Esophagus (tissue), 2 donors: ENCODE data around the gene C14orf180. TPM values are rescaled to one million over a fixed set of nuclear protein-coding genes. Genes with fewer than 3 reads are reported as not detected.

Experiments
- H3K27ac ChIP-seq, 2 donors: one replicate each; pipeline ENCODE4 v1.5.1; 2013; ENCODE audit warnings: low read depth in 2 of 2, mild to moderate bottlenecking in 2 of 2, inconsistent platforms in 1 of 2, low read length in 1 of 2, moderate library complexity in 1 of 2
- H3K27me3 ChIP-seq, 2 donors: one replicate each; pipeline ENCODE4 v1.6.1; 2013; ENCODE audit warnings: low read length in 2 of 2, control low read depth in 1 of 2, mild to moderate bottlenecking in 1 of 2; ENCODE audit not compliant: insufficient read depth in 2 of 2, control insufficient read depth in 1 of 2
- H3K36me3 ChIP-seq, 2 donors: one replicate each; pipeline ENCODE4 v1.6.1; 2013; ENCODE audit warnings: low read length in 1 of 2; ENCODE audit not compliant: control insufficient read depth in 2 of 2, insufficient read depth in 2 of 2
- H3K4me1 ChIP-seq, 2 donors: one replicate each; pipeline ENCODE4 v1.6.1; 2013; ENCODE audit warnings: low read length in 1 of 2; ENCODE audit not compliant: control insufficient read depth in 2 of 2, insufficient read depth in 2 of 2
- H3K4me3 ChIP-seq, 2 donors: one replicate each; pipeline ENCODE4 v1.5.1; 2013; ENCODE audit warnings: low read length in 2 of 2, mild to moderate bottlenecking in 2 of 2, low read depth in 1 of 2, moderate library complexity in 1 of 2
- H3K9me3 ChIP-seq, 2 donors: one replicate each; pipeline ENCODE4 v1.6.1; 2013; ENCODE audit warnings: mild to moderate bottlenecking in 2 of 2, low read depth in 1 of 2, low read length in 1 of 2, moderate library complexity in 1 of 2; ENCODE audit not compliant: control insufficient read depth in 2 of 2, insufficient read depth in 1 of 2
- WGBS, 2 donors: extraction: QIAGEN DNeasy Blood & Tissue Kit; methylation state at CpG; one replicate each; pipeline ENCODE4 v1.1.7; 2013; 5-methylcytosine and 5-hydroxymethylcytosine counted together
- polyA plus RNA-seq, 2 donors: library from polyadenylated mRNA; stranded (reverse); fragments of 200-250 nt; gene quantifications; one replicate each; pipeline ENCODE4 v1.2.3, GENCODE V29; 2013
- donor health status: healthy with polysubstance abuse.
- donor health status: Bipolar disorder and iron deficiency.

C14orf180 gene
- polyA plus RNA-seq, 2 donors, result 0.06 TPM; not detected in 1

GRCh38 chr14:104555430-104556255, 23.9 kb upstream of the C14orf180 start:
- H3K27ac ChIP-seq, result no peak overlapping the region
- WGBS, 2 donors, result 86 to 88% methylated on average over 11 of the region's 11 CpGs
- H3K4me1 ChIP-seq, result peaks cover 0 to 2% of the 10 kb centered on the region in 2 donors
- no peaks in the 10 kb centered on the region for H3K9me3 ChIP-seq
- H3K4me3 ChIP-seq, result no peak overlapping the region
- no peaks in the 10 kb centered on the region for H3K27me3 ChIP-seq
- H3K36me3 ChIP-seq, result no peaks in the 10 kb centered on the region

GRCh38 chr14:104556256-104557021, 23.1 kb upstream of the C14orf180 start:
- Histone ChIP-seq H3K9me3 (no peaks in the 10 kb centered on the region), H3K4me3 (no peak overlapping the region), H3K27ac (no peak overlapping the region), H3K36me3 (no peaks in the 10 kb centered on the region), H3K27me3 (no peaks in the 10 kb centered on the region), H3K4me1 (peaks cover 0 to 2% of the 10 kb centered on the region in 2 donors)
- WGBS, 2 donors, result 59 to 61% methylated on average over 13 of the region's 13 CpGs

GRCh38 chr14:104557086-104557485, 22.5 kb upstream of the C14orf180 start:
- Histone ChIP-seq H3K4me1 (peaks cover 0 to 2% of the 10 kb centered on the region in 2 donors), H3K27ac (no peak overlapping the region), H3K36me3 (no peaks in the 10 kb centered on the region), H3K4me3 (no peak overlapping the region), H3K9me3 (no peaks in the 10 kb centered on the region), H3K27me3 (no peaks in the 10 kb centered on the region)
- 80 to 87% methylated on average over 5 of the region's 5 CpGs for WGBS, 2 donors

- Histone ChIP-seq H3K27me3 (no peaks in the 10 kb centered on the region), H3K36me3 (no peaks in the 10 kb centered on the region), H3K4me3 (no peak overlapping the region), H3K4me1 (peaks cover 0 to 2% of the 10 kb centered on the region in 2 donors), H3K27ac (no peak overlapping the region), H3K9me3 (no peaks in the 10 kb centered on the region)
- 91 to 92% methylated on average over 1 of the region's 1 CpG for WGBS, 2 donors
Observed at GRCh38 chr14:104557766-104558165, 21.8 kb upstream of the C14orf180 start.

GRCh38 chr14:104558231-104559027, 21.1 kb upstream of the C14orf180 start:
- H3K4me3 ChIP-seq, result no peak overlapping the region
- no peaks in the 10 kb centered on the region for H3K9me3 ChIP-seq
- peaks cover 0 to 2% of the 10 kb centered on the region in 2 donors for H3K4me1 ChIP-seq
- 86 to 87% methylated on average over 16 of the region's 16 CpGs for WGBS, 2 donors
- H3K36me3 ChIP-seq, result no peaks in the 10 kb centered on the region
- no peak overlapping the region for H3K27ac ChIP-seq
- H3K27me3 ChIP-seq, result no peaks in the 10 kb centered on the region

- 78 to 80% methylated on average over 15 of the region's 15 CpGs for WGBS, 2 donors
- Histone ChIP-seq H3K36me3 (no peaks in the 10 kb centered on the region), H3K27me3 (no peaks in the 10 kb centered on the region), H3K9me3 (no peaks in the 10 kb centered on the region), H3K27ac (no peak overlapping the region), H3K4me3 (no peak overlapping the region), H3K4me1 (peaks cover 0 to 2% of the 10 kb centered on the region in 2 donors)
Observed at GRCh38 chr14:104559028-104559803, 20.3 kb upstream of the C14orf180 start.

GRCh38 chr14:104559804-104560585, 19.6 kb upstream of the C14orf180 start:
- no peak overlapping the region for H3K4me3 ChIP-seq
- no peaks in the 10 kb centered on the region for H3K27me3 ChIP-seq
- no peak overlapping the region for H3K27ac ChIP-seq
- peaks cover 0 to 2% of the 10 kb centered on the region in 2 donors for H3K4me1 ChIP-seq
- H3K36me3 ChIP-seq, result no peaks in the 10 kb centered on the region
- WGBS, 2 donors, result 67 to 80% methylated on average over 21 of the region's 21 CpGs
- no peaks in the 10 kb centered on the region for H3K9me3 ChIP-seq

GRCh38 chr14:104560586-104560945, 19.0 kb upstream of the C14orf180 start:
- peaks cover 0 to 2% of the 10 kb centered on the region in 2 donors for H3K4me1 ChIP-seq
- no peaks in the 10 kb centered on the region for H3K36me3 ChIP-seq
- 57 to 75% methylated on average over 3 of the region's 3 CpGs for WGBS, 2 donors
- H3K27me3 ChIP-seq, result no peaks in the 10 kb centered on the region
- H3K27ac ChIP-seq, result no peak overlapping the region
- no peak overlapping the region for H3K4me3 ChIP-seq
- H3K9me3 ChIP-seq, result no peaks in the 10 kb centered on the region
